G401 (cell line): ENCODE results near the gene ANGPT4. TPM values are rescaled to one million over a fixed set of nuclear protein-coding genes. Genes with fewer than 3 reads are reported as not detected.

Experiments
- DNase-seq: peaks from one replicate; pipeline ENCODE4 v3.0.0-alpha.2; 2015; ENCODE audit warnings: low spot score
- in situ Hi-C: cut with HindIII; loops from 2 replicates; pipeline ENCODE4 v1.10.0; 2016; ENCODE audit warnings: low sequenced_read_pairs, mixed read lengths
- total RNA-seq: library from RNA; depleted of rRNA; stranded (reverse); fragments of >200 nt; shearing (Covaris generic); gene quantifications from 2 replicates; pipeline ENCODE4 v1.2.3, GENCODE V29; 2014

ANGPT4 gene
- total RNA-seq, 1 experiment from 2014 or later = not detected

DNA sequence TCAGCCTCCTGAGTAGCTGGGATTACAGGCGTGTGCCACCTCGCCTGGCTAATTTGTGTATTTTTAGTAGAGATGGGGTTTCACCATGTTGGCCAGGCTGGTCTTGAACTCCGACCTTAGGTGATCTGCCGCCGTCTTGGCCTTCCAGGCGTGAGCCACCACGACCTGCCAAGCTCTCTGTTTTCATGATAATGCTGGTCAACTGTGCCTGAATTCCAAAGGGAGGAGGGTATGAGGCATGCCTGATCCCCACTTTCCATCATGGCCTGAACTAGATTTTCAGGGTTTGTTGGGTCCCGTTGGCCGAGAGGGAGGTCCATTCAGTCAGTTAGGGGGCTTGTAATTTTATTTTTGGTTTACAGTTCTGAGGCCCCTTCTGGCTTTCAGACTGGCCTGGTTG, 28.0 kb upstream of the ANGPT4 start:
- in situ Hi-C loops = no loop called here
- no peak for DNase-seq

GRCh38 chr20:942611-943010, 26.5 kb upstream of the ANGPT4 start:
- DNase-seq = no peak
- in situ Hi-C loops = no loop called here

- in situ Hi-C loops = no loop called here
- no peak for DNase-seq
These were observed 24.8 kb upstream of the ANGPT4 start for GRCh38 chr20:940926-941325.

DNA sequence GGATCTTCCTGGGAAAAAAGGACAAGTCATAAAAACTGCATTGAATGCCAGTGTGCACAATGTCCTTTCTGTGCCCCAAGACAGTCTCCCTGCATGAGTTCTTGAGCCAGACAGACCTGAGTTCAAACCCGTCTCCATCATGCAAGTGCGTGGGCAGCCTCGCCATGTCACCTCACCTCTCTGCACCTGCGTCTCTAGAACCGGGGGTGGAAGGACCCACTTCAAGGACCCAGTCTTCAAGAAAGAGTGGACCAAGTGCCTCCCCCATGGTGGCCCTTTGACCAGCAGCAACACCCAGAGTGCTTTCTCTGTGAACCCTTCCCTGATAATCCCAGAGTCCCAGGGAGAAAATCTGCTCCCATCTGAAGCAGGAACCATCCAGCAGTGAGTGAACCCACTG, 23.5 kb upstream of the ANGPT4 start:
- in situ Hi-C loops = no loop called here
- DNase-seq = no peak

GRCh38 chr20:934186-934840, 18.2 kb upstream of the ANGPT4 start:
- in situ Hi-C loops = no loop called here
- DNase-seq = no peak

DNA sequence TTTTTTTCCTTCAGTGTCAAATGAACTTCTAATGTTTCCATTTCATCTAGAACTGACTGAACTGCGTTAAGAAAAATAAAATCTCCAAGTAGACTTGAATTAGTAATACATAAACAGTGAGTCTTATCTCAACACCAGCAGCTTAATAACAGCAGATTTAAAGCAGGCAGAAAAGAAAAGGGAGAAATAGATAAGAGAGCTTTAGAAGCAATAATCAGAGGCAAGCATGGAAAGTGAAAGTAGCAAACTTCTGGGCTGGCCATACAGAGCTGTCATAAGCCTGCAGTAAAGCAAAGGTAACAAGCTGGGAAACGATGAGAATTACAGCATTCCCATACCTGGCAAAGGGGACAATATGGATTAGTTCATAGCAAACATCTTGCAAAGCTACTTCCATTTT, 16.9 kb upstream of the ANGPT4 start:
- no peak for DNase-seq
- in situ Hi-C loops = no loop called here

GRCh38 chr20:931401-931800, 15.3 kb upstream of the ANGPT4 start:
- in situ Hi-C loops = no loop called here
- DNase-seq = no peak

DNA sequence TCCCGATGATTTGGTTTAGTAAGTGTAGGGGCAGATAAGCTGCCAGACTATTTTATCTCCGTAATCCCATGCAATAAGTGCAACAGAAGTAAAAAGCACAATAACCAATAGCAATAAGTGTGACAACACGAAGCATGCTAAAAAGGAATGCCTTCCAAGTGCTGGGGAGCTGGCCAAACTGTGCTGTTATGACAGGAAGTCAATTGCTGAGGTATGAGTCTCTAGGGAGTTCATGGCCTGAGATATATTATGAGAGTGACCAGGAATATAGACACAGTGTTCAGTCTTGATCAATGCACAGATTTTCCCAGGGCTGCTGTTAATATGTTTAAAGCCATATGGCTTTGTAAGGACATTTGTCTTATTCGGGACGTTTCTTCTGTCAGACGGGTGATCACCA, 10.5 kb upstream of the ANGPT4 start:
- in situ Hi-C loops = no loop called here

DNA sequence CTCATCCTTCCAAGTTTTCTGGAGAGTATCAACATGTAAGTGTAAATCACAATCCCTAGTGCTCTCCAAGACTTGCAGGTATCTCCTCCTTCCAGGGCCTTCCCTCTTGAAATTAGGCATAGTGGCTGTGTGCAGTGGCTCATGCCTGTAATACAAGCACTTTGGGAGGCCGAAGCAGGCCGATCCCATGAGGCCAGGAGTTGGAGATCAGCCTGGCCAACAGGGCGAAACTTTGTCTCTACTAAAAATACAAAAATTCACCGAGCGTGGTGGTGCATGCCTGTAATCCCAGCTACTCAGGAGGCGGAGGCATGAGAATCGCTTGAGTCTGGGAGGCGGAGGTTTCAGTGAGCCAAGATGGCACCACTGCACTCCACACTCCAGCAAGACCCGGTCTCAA, 9.4 kb upstream of the ANGPT4 start:
- in situ Hi-C loops = no loop called here
- no peak for DNase-seq

More for the DNA sequence above, 10.5 kb upstream of the ANGPT4 start:
- no peak for DNase-seq

DNA sequence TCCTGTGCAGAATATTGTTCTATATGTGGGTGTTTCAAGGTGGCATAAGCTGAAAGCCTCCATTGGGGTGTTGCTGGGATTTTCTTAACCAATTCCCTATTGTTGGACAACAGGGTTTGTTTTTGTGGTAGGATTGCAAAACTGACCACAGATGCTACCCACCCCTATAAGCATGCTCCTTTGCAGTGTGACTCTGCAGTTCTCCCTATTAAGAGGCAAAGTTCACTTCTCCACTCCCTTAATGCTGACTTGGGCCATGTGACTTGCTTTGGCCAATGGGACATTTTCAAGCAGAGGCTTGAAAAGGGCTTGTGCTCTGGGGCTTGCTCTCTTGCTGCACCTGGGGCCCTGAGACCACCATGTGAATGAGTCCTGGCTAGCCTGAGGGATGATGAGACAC, 8.5 kb upstream of the ANGPT4 start:
- in situ Hi-C loops = no loop called here
- no peak for DNase-seq

GRCh38 chr20:922781-923180, 6.6 kb upstream of the ANGPT4 start:
- in situ Hi-C loops = no loop called here
- no peak for DNase-seq

DNA sequence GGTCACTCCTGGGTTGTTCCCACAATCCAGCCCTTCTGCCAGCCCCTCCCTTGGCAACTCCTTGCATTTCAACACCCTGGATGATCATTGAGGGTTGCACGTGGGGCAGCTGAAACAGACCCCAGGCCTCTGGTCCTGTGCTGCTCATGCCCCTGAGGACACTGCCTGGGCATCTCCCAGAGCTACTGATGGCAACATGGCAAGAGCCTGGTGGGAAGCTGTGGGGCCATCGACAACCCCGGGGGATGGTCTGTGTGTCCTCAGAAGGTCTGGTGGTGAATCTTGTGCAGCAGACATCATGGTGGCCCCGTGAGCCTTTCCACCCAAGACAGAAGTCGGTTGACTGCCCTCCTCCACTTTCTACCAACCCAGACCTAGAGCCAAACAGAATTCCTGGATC, 4.9 kb upstream of the ANGPT4 start:
- DNase-seq = no peak
- in situ Hi-C loops = no loop called here

GRCh38 chr20:920311-920710, 4.2 kb upstream of the ANGPT4 start:
- in situ Hi-C loops = no loop called here
- DNase-seq = no peak

DNA sequence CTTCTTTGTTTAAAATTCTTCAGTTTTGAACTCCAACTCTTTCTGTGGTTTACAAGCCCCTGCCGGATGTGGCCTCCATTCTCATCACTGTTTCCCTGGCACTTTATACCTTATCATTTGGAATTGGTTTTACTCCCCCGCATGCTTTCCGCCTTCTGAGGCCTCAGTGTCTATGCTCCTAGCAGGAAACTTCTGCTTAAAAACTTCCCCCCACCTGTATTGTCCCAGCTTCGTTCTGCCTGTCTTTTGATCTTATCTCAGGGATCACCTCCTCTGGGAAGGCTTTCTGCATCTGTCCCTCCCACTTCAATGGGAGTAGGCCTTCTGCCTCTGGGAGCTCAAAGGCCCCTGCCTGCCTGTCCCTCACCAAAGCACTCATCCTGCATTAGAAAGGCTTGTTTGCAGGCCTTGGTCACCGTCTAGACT, 3.4 kb upstream of the ANGPT4 start:
- DNase-seq = no peak
- in situ Hi-C loops = no loop called here

- in situ Hi-C loops = no loop called here
- DNase-seq = no peak
These were observed 1.3 kb upstream of the ANGPT4 start for GRCh38 chr20:917416-917815.

GRCh38 chr20:916825-917224, 691 bp upstream of the ANGPT4 start:
- in situ Hi-C loops = no loop called here
- no peak for DNase-seq

DNA sequence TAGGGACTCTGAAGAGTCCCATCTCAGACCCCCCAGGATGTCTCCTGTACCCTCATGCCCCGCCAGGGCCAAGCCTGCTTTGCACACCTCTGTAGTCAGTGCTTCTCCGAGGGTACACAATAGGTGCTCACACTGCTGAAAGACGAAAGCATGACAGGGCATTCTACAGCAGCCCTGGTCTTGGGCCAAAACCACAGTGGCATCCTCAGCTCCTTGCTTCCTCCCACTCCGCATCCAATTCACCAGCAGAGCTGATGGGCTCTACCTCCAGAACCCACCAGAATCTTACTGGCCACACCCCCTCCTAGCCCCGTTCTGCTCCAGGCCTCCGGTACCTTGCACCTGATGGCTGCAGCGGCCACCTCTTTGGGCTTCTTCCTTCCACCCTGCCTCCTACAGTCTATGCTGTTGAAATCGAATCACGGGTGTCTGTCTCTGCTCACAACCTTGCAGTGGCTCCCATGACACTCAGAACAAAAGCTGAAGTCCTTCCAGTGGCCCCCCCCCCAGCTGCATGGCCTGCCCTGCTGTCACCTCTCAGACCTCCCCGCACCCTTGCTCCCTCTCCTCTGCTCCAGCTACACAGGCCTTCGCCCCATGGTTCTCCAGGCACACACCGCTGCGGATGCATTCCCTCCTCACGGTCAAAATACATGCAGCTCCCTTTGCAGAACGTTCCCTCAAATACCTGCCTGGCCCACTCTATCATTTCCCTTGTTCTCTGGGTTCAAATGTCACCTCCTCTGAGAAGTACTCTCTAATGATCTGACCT, 1.2 kb downstream of the ANGPT4 start:
- in situ Hi-C loops = no loop called here
- no peak for DNase-seq

DNA sequence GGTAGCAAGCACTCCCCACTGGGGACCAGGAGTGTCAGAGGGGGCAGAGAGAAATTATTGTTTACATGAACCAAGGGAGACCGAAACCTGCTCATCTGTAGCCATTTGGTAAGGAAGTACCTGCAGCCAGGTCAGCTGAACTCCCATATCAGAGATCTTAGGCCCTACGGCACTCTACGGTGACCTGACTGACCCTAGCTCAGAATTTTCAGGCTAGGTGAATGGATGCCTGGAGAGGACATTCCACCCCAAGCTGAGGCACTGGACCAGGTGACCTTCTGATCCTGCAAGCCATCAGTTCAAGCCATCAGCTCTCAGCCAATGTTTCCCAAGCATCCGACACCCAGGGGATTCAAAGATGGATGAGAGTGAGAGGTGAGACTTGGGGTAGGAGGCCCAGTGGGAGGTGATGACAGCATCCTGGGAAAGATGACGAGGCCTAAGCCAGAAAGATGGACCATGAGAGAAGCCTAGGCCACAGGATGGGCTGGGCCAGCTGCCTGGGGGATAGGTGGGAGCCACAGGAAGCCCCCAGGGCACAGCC, 2.8 kb downstream of the ANGPT4 start:
- no peak for DNase-seq
- in situ Hi-C loops = no loop called here

DNA sequence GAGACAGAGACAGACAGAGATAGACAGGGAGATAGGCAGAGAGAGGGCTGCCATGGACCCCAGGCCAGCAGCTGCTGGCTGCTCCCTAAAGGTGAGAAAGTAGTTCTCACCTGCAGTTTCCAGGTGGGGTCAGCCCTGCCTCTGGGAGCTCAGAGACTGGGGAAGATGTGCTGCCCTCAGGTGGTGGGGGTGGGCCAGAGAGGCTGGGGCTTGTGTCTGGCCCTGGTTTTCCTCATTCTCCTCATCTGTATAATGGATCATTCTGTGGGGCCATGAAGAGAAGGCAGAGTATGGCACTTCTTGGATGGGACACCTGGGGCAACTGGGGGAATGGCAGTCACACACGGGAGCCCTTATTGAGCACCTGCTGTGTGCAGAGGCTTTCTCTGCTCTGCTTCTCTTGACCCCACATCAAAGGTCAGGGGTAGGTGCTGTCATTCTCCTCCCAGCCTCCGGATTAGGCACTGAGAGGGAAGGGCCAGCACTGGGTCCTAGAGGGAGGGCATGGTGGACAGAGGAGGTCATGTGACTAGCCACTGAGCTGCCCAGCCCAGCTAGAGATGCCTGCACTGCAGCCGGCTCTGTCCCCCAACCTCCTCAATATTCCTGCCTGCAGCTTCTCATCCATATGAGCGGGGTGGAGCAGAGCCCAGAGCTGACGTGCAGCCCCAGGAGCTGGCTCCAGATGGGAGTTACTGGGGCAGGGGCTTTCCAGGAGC, 4.1 kb downstream of the ANGPT4 start:
- no peak for DNase-seq
- in situ Hi-C loops = no loop called here
